Measurements from ENCODE around the gene STPG2. TPM values are rescaled to one million over a fixed set of nuclear protein-coding genes. Genes with fewer than 3 reads are reported as not detected.

The STPG2 gene
- total RNA-seq, 1 experiment from 2014 or later: 0.20 TPM

- H3K18ac ChIP-seq (ENCODE audit: insufficient read length, low read depth, low read length): no peak overlapping the region
- no peak overlapping the region for H2AFZ ChIP-seq (ENCODE audit: low read length)
- H3K56ac ChIP-seq (ENCODE audit: insufficient read length, low read depth, low read length): no peak overlapping the region
- no peak overlapping the region for H3K9ac ChIP-seq (ENCODE audit: extremely low read depth, insufficient read length, low read length)
- Mint-ChIP-seq H3K4me1 (no peaks in the 10 kb centered on the region), H3K27me3 (ENCODE audit: low read depth) (no peaks in the 10 kb centered on the region), H3K4me3 (no peak overlapping the region), H3K36me3 (ENCODE audit: insufficient read depth in 1 of 3, low read depth in 3 of 3) (peaks cover 0 to 3% (median 0%) of the 10 kb centered on the region in 3 experiments; a peak in 1 of 7 replicates), H3K27ac (no peak overlapping the region), H3K9me3 (no peaks in the 10 kb centered on the region)
- no peaks in the 10 kb centered on the region for H3K23me2 ChIP-seq (ENCODE audit: insufficient read length, low read depth, low read length, poor library complexity, severe bottlenecking)
- no peaks in the 10 kb centered on the region for H3K9me3 ChIP-seq (ENCODE audit: control insufficient read depth, low read depth, low read length)
- no peak overlapping the region for H3K27ac ChIP-seq (ENCODE audit: insufficient read length, low read depth, low read length)
- no peak overlapping the region for H2BK120ac ChIP-seq (ENCODE audit: low read depth, low read length, poor library complexity, severe bottlenecking)
- H2AK5ac ChIP-seq (ENCODE audit: insufficient read length, low read length): no peak overlapping the region
- no peak overlapping the region for H2BK15ac ChIP-seq (ENCODE audit: low read depth, low read length)
- no peak overlapping the region for H4K91ac ChIP-seq (ENCODE audit: insufficient read length, low read depth, low read length)
- H3K4me2 ChIP-seq (ENCODE audit: insufficient read depth, insufficient read length, low read length): no peak overlapping the region
- H4K8ac ChIP-seq (replicated peaks; ENCODE audit: insufficient read length, low read depth, low read length): no peak overlapping the region
- TF ChIP-seq CTCF (conservative IDR thresholded peaks at IDR 0.05): no peak
- H3K4ac ChIP-seq (ENCODE audit: low read depth, low read length): no peak overlapping the region
- no peaks in the 10 kb centered on the region for H4K20me1 ChIP-seq (ENCODE audit: control insufficient read depth, insufficient read depth, insufficient read length)
- no peak overlapping the region for H2BK5ac ChIP-seq (ENCODE audit: insufficient read length, low read length)
- no peak overlapping the region for H4K5ac ChIP-seq (ENCODE audit: insufficient read length, low read depth, low read length)
- no peaks in the 10 kb centered on the region for H3K79me2 ChIP-seq (ENCODE audit: insufficient read depth, low read length)
- H3K27me3 ChIP-seq (ENCODE audit: insufficient read depth, low read length): no peaks in the 10 kb centered on the region
- no peak for DNase-seq
- H2BK20ac ChIP-seq (ENCODE audit: low read depth, low read length, poor library complexity, severe bottlenecking): no peak overlapping the region
- no peak overlapping the region for H2BK12ac ChIP-seq (ENCODE audit: insufficient read length, low read depth, low read length)
- no CpG with 5 or more reads among the region's 1 CpG for WGBS (ENCODE audit: extremely low coverage, insufficient read length, low lambda C conversion rate)
- H3K14ac ChIP-seq (ENCODE audit: insufficient read depth, low read length): no peak overlapping the region
- no peak overlapping the region for H3T11ph ChIP-seq (ENCODE audit: low read length)
- H3K23ac ChIP-seq (ENCODE audit: insufficient read length, low read depth, low read length): no peak overlapping the region
- H3K4me1 ChIP-seq (ENCODE audit: insufficient read depth, low read length): no peaks in the 10 kb centered on the region
- H3K79me1 ChIP-seq (ENCODE audit: insufficient read depth, low read depth, low read length, poor library complexity, severe bottlenecking): no peaks in the 10 kb centered on the region
Measured at GRCh38 chr4:97892592-97893266, 250.5 kb downstream of the STPG2 start.

All from H9 (cell line).